ENCODE results near the gene RIMBP2.

Gene RIMBP2

GRCh38 chr12:130712346-130713065 lies 3.6 kb downstream of the RIMBP2 start:
- H3K27me3 ChIP-seq (ENCODE audit: insufficient read depth, low read depth), result no peaks in the 10 kb centered on the region
- H3K9ac ChIP-seq, result no peak overlapping the region
- no peaks in the 10 kb centered on the region for H4K20me1 ChIP-seq (ENCODE audit: insufficient read depth)
- H3K27ac ChIP-seq, result no peak overlapping the region
- no peaks in the 10 kb centered on the region for H3K4me1 ChIP-seq (ENCODE audit: low read depth, poor library complexity, severe bottlenecking)
- no peak overlapping the region for H3K4me3 ChIP-seq (IDR thresholded peaks at IDR 0.05; ENCODE audit: insufficient read depth, low read depth, low read length)
- no peak for TF ChIP-seq CTCF (conservative IDR thresholded peaks at IDR 0.05; ENCODE audit: low read depth, low read length)
- no peak overlapping the region for H2AFZ ChIP-seq (ENCODE audit: low read depth)
- H3K4me2 ChIP-seq, result no peak overlapping the region
- H3K36me3 ChIP-seq (ENCODE audit: insufficient read depth), result no peaks in the 10 kb centered on the region
- no peaks in the 10 kb centered on the region for H3K79me2 ChIP-seq (ENCODE audit: insufficient read depth, low read depth)

- H3K4me2 ChIP-seq, result no peak overlapping the region
- no peaks in the 10 kb centered on the region for H3K79me2 ChIP-seq (ENCODE audit: insufficient read depth, low read depth)
- no peak overlapping the region for H3K4me3 ChIP-seq (IDR thresholded peaks at IDR 0.05; ENCODE audit: insufficient read depth, low read depth, low read length)
- H3K36me3 ChIP-seq (ENCODE audit: insufficient read depth), result no peaks in the 10 kb centered on the region
- no peak for TF ChIP-seq CTCF (conservative IDR thresholded peaks at IDR 0.05; ENCODE audit: low read depth, low read length)
- no peak overlapping the region for H2AFZ ChIP-seq (ENCODE audit: low read depth)
- H3K27ac ChIP-seq, result no peak overlapping the region
- H3K27me3 ChIP-seq (ENCODE audit: insufficient read depth, low read depth), result no peaks in the 10 kb centered on the region
- no peaks in the 10 kb centered on the region for H3K4me1 ChIP-seq (ENCODE audit: low read depth, poor library complexity, severe bottlenecking)
- no peak overlapping the region for H3K9ac ChIP-seq
- H4K20me1 ChIP-seq (ENCODE audit: insufficient read depth), result no peaks in the 10 kb centered on the region
Observed at GRCh38 chr12:130711756-130712155, 4.3 kb downstream of the RIMBP2 start.

GRCh38 chr12:130710733-130711080 lies 5.4 kb downstream of the RIMBP2 start:
- H3K4me1 ChIP-seq (ENCODE audit: low read depth, poor library complexity, severe bottlenecking), result no peaks in the 10 kb centered on the region
- no peaks in the 10 kb centered on the region for H3K36me3 ChIP-seq (ENCODE audit: insufficient read depth)
- no peak overlapping the region for H3K27ac ChIP-seq
- H2AFZ ChIP-seq (ENCODE audit: low read depth), result no peak overlapping the region
- no peak overlapping the region for H3K4me3 ChIP-seq (IDR thresholded peaks at IDR 0.05; ENCODE audit: insufficient read depth, low read depth, low read length)
- no peak for TF ChIP-seq CTCF (conservative IDR thresholded peaks at IDR 0.05; ENCODE audit: low read depth, low read length)
- H3K9ac ChIP-seq, result no peak overlapping the region
- H3K4me2 ChIP-seq, result no peak overlapping the region
- H3K27me3 ChIP-seq (ENCODE audit: insufficient read depth, low read depth), result no peaks in the 10 kb centered on the region
- H3K79me2 ChIP-seq (ENCODE audit: insufficient read depth, low read depth), result no peaks in the 10 kb centered on the region
- no peaks in the 10 kb centered on the region for H4K20me1 ChIP-seq (ENCODE audit: insufficient read depth)

- TF ChIP-seq CTCF (conservative IDR thresholded peaks at IDR 0.05; ENCODE audit: low read depth, low read length), result no peak
- H2AFZ ChIP-seq (ENCODE audit: low read depth), result no peak overlapping the region
- no peaks in the 10 kb centered on the region for H4K20me1 ChIP-seq (ENCODE audit: insufficient read depth)
- no peaks in the 10 kb centered on the region for H3K4me1 ChIP-seq (ENCODE audit: low read depth, poor library complexity, severe bottlenecking)
- H3K9ac ChIP-seq, result no peak overlapping the region
- no peak overlapping the region for H3K4me3 ChIP-seq (IDR thresholded peaks at IDR 0.05; ENCODE audit: insufficient read depth, low read depth, low read length)
- H3K36me3 ChIP-seq (ENCODE audit: insufficient read depth), result no peaks in the 10 kb centered on the region
- H3K4me2 ChIP-seq, result no peak overlapping the region
- no peak overlapping the region for H3K27ac ChIP-seq
- H3K79me2 ChIP-seq (ENCODE audit: insufficient read depth, low read depth), result no peaks in the 10 kb centered on the region
- no peaks in the 10 kb centered on the region for H3K27me3 ChIP-seq (ENCODE audit: insufficient read depth, low read depth)
Observed at GRCh38 chr12:130709971-130710732, 5.9 kb downstream of the RIMBP2 start.
